PC-3 (cell line): Measurements from ENCODE around the gene COMTD1.

Experiments used
- EZH2 ChIP-seq: fragments of 300-600 bp; sonication (generic); IDR thresholded peaks from one replicate; pipeline ENCODE4 v1.6.1; 2017; ENCODE audit warnings: antibody characterized with exemption, mild to moderate bottlenecking, low read length; ENCODE audit not compliant: unreplicated experiment
- TF ChIP-seq, protein P1 (sequence below): fragments of 300-600 bp; sonication (generic); conservative IDR thresholded peaks from 2 replicates; pipeline ENCODE4 v1.5.1; 2017; ENCODE audit warnings: antibody characterized with exemption, low read depth, mild to moderate bottlenecking, low read length

DNA sequence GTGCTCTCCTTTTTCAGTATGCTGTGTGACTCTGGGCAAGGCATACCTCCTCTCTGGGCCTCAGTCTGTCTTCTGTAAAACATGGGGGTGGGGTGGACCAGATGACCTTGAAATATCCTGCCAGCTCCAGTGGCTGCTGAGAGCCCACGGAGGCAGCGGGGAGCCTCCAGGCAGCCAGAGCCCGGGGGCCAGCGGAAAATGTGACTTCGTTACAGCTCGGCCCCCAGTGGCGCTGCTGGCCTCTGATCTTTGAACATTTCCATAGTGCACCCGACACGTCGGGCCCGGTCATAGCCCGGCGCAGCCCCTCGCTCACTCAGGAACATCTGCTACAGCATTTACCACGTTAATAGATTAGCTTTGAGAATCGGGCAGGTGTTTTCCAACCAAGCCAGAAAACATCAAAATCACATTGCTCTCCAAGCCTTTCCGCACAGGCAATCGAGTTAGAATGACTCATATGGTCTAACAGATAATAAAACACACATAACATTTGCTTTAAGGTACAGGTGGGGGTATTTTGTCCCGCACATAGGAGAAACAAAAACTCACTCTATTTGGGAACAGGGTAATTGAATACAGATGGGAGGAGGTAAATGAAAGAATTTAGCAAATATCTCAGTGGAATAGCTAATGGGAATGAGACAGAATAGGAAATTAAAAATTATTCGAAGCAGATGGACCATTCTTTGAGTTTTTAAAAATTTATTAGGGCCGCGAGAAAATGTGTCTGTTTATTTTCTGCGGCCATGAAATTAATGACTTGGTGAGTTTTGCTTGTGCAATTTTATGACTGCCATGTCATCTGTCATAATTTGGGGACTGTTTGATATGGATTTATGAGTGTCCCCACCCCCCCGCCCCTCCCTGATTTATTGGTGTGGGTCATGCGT, 26.3 kb upstream of the COMTD1 start:
- TF ChIP-seq, protein P1, sequence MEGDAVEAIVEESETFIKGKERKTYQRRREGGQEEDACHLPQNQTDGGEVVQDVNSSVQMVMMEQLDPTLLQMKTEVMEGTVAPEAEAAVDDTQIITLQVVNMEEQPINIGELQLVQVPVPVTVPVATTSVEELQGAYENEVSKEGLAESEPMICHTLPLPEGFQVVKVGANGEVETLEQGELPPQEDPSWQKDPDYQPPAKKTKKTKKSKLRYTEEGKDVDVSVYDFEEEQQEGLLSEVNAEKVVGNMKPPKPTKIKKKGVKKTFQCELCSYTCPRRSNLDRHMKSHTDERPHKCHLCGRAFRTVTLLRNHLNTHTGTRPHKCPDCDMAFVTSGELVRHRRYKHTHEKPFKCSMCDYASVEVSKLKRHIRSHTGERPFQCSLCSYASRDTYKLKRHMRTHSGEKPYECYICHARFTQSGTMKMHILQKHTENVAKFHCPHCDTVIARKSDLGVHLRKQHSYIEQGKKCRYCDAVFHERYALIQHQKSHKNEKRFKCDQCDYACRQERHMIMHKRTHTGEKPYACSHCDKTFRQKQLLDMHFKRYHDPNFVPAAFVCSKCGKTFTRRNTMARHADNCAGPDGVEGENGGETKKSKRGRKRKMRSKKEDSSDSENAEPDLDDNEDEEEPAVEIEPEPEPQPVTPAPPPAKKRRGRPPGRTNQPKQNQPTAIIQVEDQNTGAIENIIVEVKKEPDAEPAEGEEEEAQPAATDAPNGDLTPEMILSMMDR = no peak
- TF ChIP-seq EZH2 = no peak
